GM23338 (cell line): ENCODE measurements around the gene CACNA1B. TPM values are rescaled to one million over a fixed set of nuclear protein-coding genes. Genes with fewer than 3 reads are reported as not detected.

Source experiments
- ATAC-seq: fragments of 200-7000 bp; cut with Tn5 transposase; 3 replicates; pipeline ENCODE4 v1.9.1; 2020
- DNase-seq: peaks from one replicate; pipeline ENCODE4 v3.0.0-alpha.2; 2015; ENCODE audit warnings: low spot score
- H2AFZ ChIP-seq: fragments of 200-600 bp; sonication (generic); 2 replicates; pipeline ENCODE4 v1.8.0; 2016; ENCODE audit warnings: antibody characterized with exemption, mild to moderate bottlenecking, moderate library complexity
- H3F3A ChIP-seq: fragments of 200-600 bp; sonication (generic); replicated peaks from 2 replicates; pipeline ENCODE4 v1.8.0; 2017; ENCODE audit warnings: antibody characterized with exemption, mixed run types, low read depth
- H3K27ac ChIP-seq: fragments of 200-600 bp; sonication (generic); 2 replicates; pipeline ENCODE4 v1.6.1; 2016; ENCODE audit warnings: low read depth
- H3K27me3 ChIP-seq: fragments of 200-600 bp; sonication (generic); 2 replicates; pipeline ENCODE4 v1.8.0; 2016; ENCODE audit warnings: mild to moderate bottlenecking, mixed run types, moderate library complexity; ENCODE audit not compliant: insufficient read depth
- H3K36me3 ChIP-seq: fragments of 200-600 bp; sonication (generic); 2 replicates; pipeline ENCODE4 v1.8.0; 2016; ENCODE audit warnings: mild to moderate bottlenecking; ENCODE audit not compliant: insufficient read depth
- H3K4me1 ChIP-seq: fragments of 200-600 bp; sonication (generic); 2 replicates; pipeline ENCODE4 v1.8.0; 2016; ENCODE audit warnings: mild to moderate bottlenecking, moderate library complexity; ENCODE audit not compliant: insufficient read depth
- H3K4me2 ChIP-seq: fragments of 200-600 bp; sonication (generic); 2 replicates; pipeline ENCODE4 v1.7.1; 2017; ENCODE audit warnings: mixed run types
- H3K4me3 ChIP-seq: fragments of 200-600 bp; sonication (generic); 2 replicates; pipeline ENCODE4 v1.6.1; 2016; ENCODE audit warnings: mixed run types
- H3K79me2 ChIP-seq: fragments of 200-600 bp; sonication (generic); replicated peaks from 2 replicates; pipeline ENCODE4 v1.8.0; 2017; ENCODE audit warnings: mild to moderate bottlenecking; ENCODE audit not compliant: insufficient read depth
- H3K9me2 ChIP-seq: fragments of 200-600 bp; sonication (generic); 2 replicates; pipeline ENCODE4 v1.8.0; 2017; ENCODE audit not compliant: insufficient read depth
- H4K20me1 ChIP-seq: fragments of 200-600 bp; sonication (generic); replicated peaks from 2 replicates; pipeline ENCODE4 v1.8.0; 2017; ENCODE audit warnings: mild to moderate bottlenecking; ENCODE audit not compliant: insufficient read depth
- H3K27ac Mint-ChIP-seq: 2 replicates; pipeline ENCODE4 v1.8.0; 2020; ENCODE audit warnings: inconsistent platforms, mild to moderate bottlenecking, moderate library complexity, mixed read lengths
- H3K27me3 Mint-ChIP-seq: 3 replicates; pipeline ENCODE4 v1.8.0; 2022; ENCODE audit warnings: low read depth, mild to moderate bottlenecking, moderate library complexity, mixed read lengths, inconsistent platforms; ENCODE audit not compliant: insufficient read depth, poor library complexity
- H3K36me3 Mint-ChIP-seq: 3 replicates; pipeline ENCODE4 v1.8.0; 2021; ENCODE audit warnings: low read depth, mild to moderate bottlenecking, inconsistent platforms, moderate library complexity, mixed read lengths
- H3K4me1 Mint-ChIP-seq: 3 replicates; pipeline ENCODE4 v1.8.0; 2020; ENCODE audit warnings: mild to moderate bottlenecking, inconsistent platforms, mixed read lengths
- H3K4me3 Mint-ChIP-seq: 3 replicates; pipeline ENCODE4 v1.8.0; 2021; ENCODE audit warnings: moderate library complexity, mild to moderate bottlenecking, inconsistent platforms, mixed read lengths
- H3K9me3 Mint-ChIP-seq: 3 replicates; pipeline ENCODE4 v1.8.0; 2020; ENCODE audit warnings: moderate library complexity, mild to moderate bottlenecking, inconsistent platforms, mixed read lengths
- ETS1 ChIP-seq: IDR thresholded peaks from 2 replicates; pipeline ENCODE4 v1.6.1; 2016; ENCODE audit warnings: antibody characterized with exemption
- EZH2 ChIP-seq: fragments of 200-600 bp; sonication (generic); IDR thresholded peaks from one replicate; pipeline ENCODE4 v1.8.0; 2017; ENCODE audit warnings: antibody characterized with exemption, mild to moderate bottlenecking, low read depth; ENCODE audit not compliant: unreplicated experiment
- EZH2phosphoT487 ChIP-seq: fragments of 200-600 bp; sonication (generic); IDR thresholded peaks from one replicate; pipeline ENCODE4 v1.8.1; 2018; ENCODE audit warnings: antibody characterized with exemption; ENCODE audit not compliant: unreplicated experiment
- NANOG ChIP-seq: IDR thresholded peaks from 2 replicates; pipeline ENCODE4 v1.6.1; 2016; ENCODE audit warnings: antibody characterized with exemption, borderline replicate concordance
- REST ChIP-seq: IDR thresholded peaks from one replicate; pipeline ENCODE4 v1.6.1; 2018; ENCODE audit warnings: antibody characterized with exemption; ENCODE audit not compliant: unreplicated experiment
- ZNF462 ChIP-seq: fragments of 250-450 bp; sonication (Bioruptor Pico); IDR thresholded peaks from 2 replicates; pipeline ENCODE4 v1.5.0; 2020; ENCODE audit warnings: mild to moderate bottlenecking, moderate library complexity
- polyA plus RNA-seq: library from polyadenylated mRNA; unstranded; fragments of >200 nt; fragmentation: Nextera tagmentation; extraction: Ambion mirVana; gene quantifications from 2 replicates; pipeline ENCODE4 v1.2.1, GENCODE V29; 2016
- total RNA-seq: library from RNA; depleted of rRNA; stranded (reverse); fragments of >200 nt; shearing (Covaris generic); gene quantifications from 2 replicates; pipeline ENCODE4 v1.2.3, GENCODE V29; 2014

CACNA1B gene
- total and polyA plus RNA-seq, 2 experiments from 2014 or later, result 1.1 to 10.4 TPM

- TF ChIP-seq NANOG, result no peak
- no peak for TF ChIP-seq ETS1
- no peak for TF ChIP-seq ZNF462 (CRISPR knock-in tag)
- TF ChIP-seq REST, result no peak
- TF ChIP-seq EZH2, result no peak
- no peak for TF ChIP-seq EZH2phosphoT487
- Histone ChIP-seq H3K4me3 (no peak overlapping the region), H2AFZ (no peak overlapping the region), H3K79me2 (no peaks in the 10 kb centered on the region), H3F3A (no peaks in the 10 kb centered on the region), H4K20me1 (no peaks in the 10 kb centered on the region; the same call in 1 of the 2 replicates), H3K4me1 (no peaks in the 10 kb centered on the region), H3K9me2 (no peaks in the 10 kb centered on the region; the same call in 1 of the 2 replicates), H3K36me3 (peaks cover 3% of the 10 kb centered on the region; the same call in 1 of the 2 replicates), H3K4me2 (no peak overlapping the region), H3K27me3 (no peaks in the 10 kb centered on the region), H3K27ac (no peak overlapping the region)
- no peak overlapping the region for H3K27ac Mint-ChIP-seq
- no peaks in the 10 kb centered on the region; the same call in 2 of the 3 replicates for H3K4me1 Mint-ChIP-seq
- no peaks in the 10 kb centered on the region for H3K9me3 Mint-ChIP-seq
- no peak overlapping the region for H3K4me3 Mint-ChIP-seq
- no peak for ATAC-seq
- H3K36me3 Mint-ChIP-seq, result peaks cover 12% of the 10 kb centered on the region
- DNase-seq, result no peak
- H3K27me3 Mint-ChIP-seq, result no peaks in the 10 kb centered on the region
Observed at GRCh38 chr9:137967280-137967953, 89.8 kb downstream of the CACNA1B start.
